ENCODE measurements around the gene GNAL.

GNAL gene

GRCh38 chr18:11761553-11761952 lies 72.5 kb downstream of the GNAL start:
- DNase-seq (ENCODE audit: low spot score) = no peak

GRCh38 chr18:11762429-11762828 lies 73.4 kb downstream of the GNAL start:
- no peak for DNase-seq (ENCODE audit: low spot score)

- no peak for DNase-seq (ENCODE audit: low spot score)
Measured at GRCh38 chr18:11767329-11767728, 78.3 kb downstream of the GNAL start.

- DNase-seq (ENCODE audit: low spot score) = no peak
Measured at GRCh38 chr18:11767935-11768334, 78.9 kb downstream of the GNAL start.

GRCh38 chr18:11775436-11776174 lies 86.5 kb downstream of the GNAL start:
- DNase-seq (ENCODE audit: low spot score) = no peak

- DNase-seq (ENCODE audit: low spot score) = no peak
Measured at GRCh38 chr18:11780042-11780441, 91.0 kb downstream of the GNAL start.

- no peak for DNase-seq (ENCODE audit: low spot score)
Measured at GRCh38 chr18:11783716-11784331, 94.8 kb downstream of the GNAL start.

GRCh38 chr18:11784674-11785304 lies 95.7 kb downstream of the GNAL start:
- no peak for DNase-seq (ENCODE audit: low spot score)

- DNase-seq (ENCODE audit: low spot score) = no peak
Measured at GRCh38 chr18:11785444-11786055, 96.5 kb downstream of the GNAL start.

GRCh38 chr18:11789716-11790510 lies 100.8 kb downstream of the GNAL start:
- DNase-seq (ENCODE audit: low spot score) = no peak

- DNase-seq (ENCODE audit: low spot score) = no peak
Measured at GRCh38 chr18:11791131-11791530, 102.1 kb downstream of the GNAL start.

GRCh38 chr18:11792632-11793031 lies 103.6 kb downstream of the GNAL start:
- DNase-seq (ENCODE audit: low spot score) = no peak

GRCh38 chr18:11794195-11794594 lies 105.1 kb downstream of the GNAL start:
- no peak for DNase-seq (ENCODE audit: low spot score)

GRCh38 chr18:11795916-11796315 lies 106.9 kb downstream of the GNAL start:
- no peak for DNase-seq (ENCODE audit: low spot score)

- DNase-seq (ENCODE audit: low spot score) = no peak
Measured at GRCh38 chr18:11798271-11798670, 109.2 kb downstream of the GNAL start.

GRCh38 chr18:11799066-11799465 lies 110.0 kb downstream of the GNAL start:
- no peak for DNase-seq (ENCODE audit: low spot score)

GRCh38 chr18:11800566-11801334 lies 111.7 kb downstream of the GNAL start:
- DNase-seq (ENCODE audit: low spot score) = no peak

GRCh38 chr18:11801573-11801972 lies 112.5 kb downstream of the GNAL start:
- DNase-seq (ENCODE audit: low spot score) = no peak

GRCh38 chr18:11802158-11802557 lies 113.1 kb downstream of the GNAL start:
- no peak for DNase-seq (ENCODE audit: low spot score)

GRCh38 chr18:11802586-11802985 lies 113.5 kb downstream of the GNAL start:
- DNase-seq (ENCODE audit: low spot score) = no peak

- DNase-seq (ENCODE audit: low spot score) = no peak
Measured at GRCh38 chr18:11807233-11807632, 118.2 kb downstream of the GNAL start.

Data from AG08395 (cell line).